Thoracic aorta (tissue), 2 donors: ENCODE results near the gene NUP42. TPM values are rescaled to one million over a fixed set of nuclear protein-coding genes. Genes with fewer than 3 reads are reported as not detected.

Experiments
- ATAC-seq: fragments of 150-250 bp; one replicate; pipeline ENCODE4 v1.8.0; 2017; ENCODE audit warnings: low read depth; ENCODE audit not compliant: insufficient number of reproducible peaks, low FRiP score
- DNase-seq: peaks from one replicate; pipeline ENCODE4 v3.0.0-alpha.2; 2020; ENCODE audit warnings: low spot score
- H3K27ac ChIP-seq, 2 donors: fragments of 200-600 bp; sonication (generic); 1 replicate in 1 of 2; 2 replicates in 1 of 2; pipeline ENCODE4 v1.5.1; 2016; ENCODE audit warnings: mild to moderate bottlenecking in 2 of 2, moderate library complexity in 2 of 2
- H3K27me3 ChIP-seq: fragments of 200-600 bp; sonication (generic); replicated peaks from 2 replicates; pipeline ENCODE4 v1.6.0; 2016; ENCODE audit warnings: mild to moderate bottlenecking; ENCODE audit not compliant: insufficient read depth
- H3K36me3 ChIP-seq: fragments of 200-600 bp; sonication (generic); one replicate; pipeline ENCODE4 v1.5.1; 2016
- H3K4me1 ChIP-seq, 2 donors: fragments of 200-600 bp; sonication (generic); 1 replicate in 1 of 2; 2 replicates in 1 of 2; pipeline versions ENCODE4 v1.5.1 to v1.6.0; 2016; ENCODE audit warnings: low read depth in 2 of 2, mild to moderate bottlenecking in 1 of 2; ENCODE audit not compliant: control insufficient read depth in 1 of 2
- H3K4me3 ChIP-seq: fragments of 200-600 bp; sonication (generic); 2 replicates; pipeline ENCODE4 v1.5.1; 2016; ENCODE audit warnings: mild to moderate bottlenecking
- H3K9me3 ChIP-seq: fragments of 200-600 bp; sonication (generic); 2 replicates; pipeline ENCODE4 v1.5.1; 2016
- CTCF ChIP-seq: fragments of 200-600 bp; sonication (generic); IDR thresholded peaks from one replicate; pipeline ENCODE4 v1.5.1; 2019; ENCODE audit warnings: antibody characterized with exemption
- total RNA-seq, 2 donors: library from RNA; depleted of rRNA; stranded (reverse); fragments of >200 nt; gene quantifications; one replicate each; pipeline versions ENCODE4 v1.1.0 to v1.2.3, GENCODE V29; 2016

NUP42 gene
- total RNA-seq, 2 donors from 2014 or later = 34.0 to 54.7 TPM

- no peak for TF ChIP-seq CTCF
- Histone ChIP-seq H3K4me3 (no peak overlapping the region), H3K36me3 (no peaks in the 10 kb centered on the region), H3K9me3 (no peaks in the 10 kb centered on the region), H3K27ac (no peak overlapping the region), H3K27me3 (no peaks in the 10 kb centered on the region), H3K4me1 (no peaks in the 10 kb centered on the region)
- ATAC-seq (no peak), DNase-seq (no peak)
Observed at GRCh38 chr7:23213755-23214154, 31.9 kb downstream of the NUP42 start.

- Histone ChIP-seq H3K27me3 (no peaks in the 10 kb centered on the region), H3K9me3 (no peaks in the 10 kb centered on the region), H3K36me3 (no peaks in the 10 kb centered on the region), H3K4me3 (no peak overlapping the region), H3K27ac (no peak overlapping the region), H3K4me1 (no peaks in the 10 kb centered on the region)
- ATAC-seq = no peak
- DNase-seq = no peak
- TF ChIP-seq CTCF = no peak
Observed at GRCh38 chr7:23214423-23214822, 32.6 kb downstream of the NUP42 start.

- TF ChIP-seq CTCF = no peak
- Histone ChIP-seq H3K9me3 (no peaks in the 10 kb centered on the region), H3K36me3 (no peaks in the 10 kb centered on the region), H3K4me3 (no peak overlapping the region), H3K27me3 (no peaks in the 10 kb centered on the region), H3K27ac (no peak overlapping the region), H3K4me1 (no peaks in the 10 kb centered on the region)
- ATAC-seq (no peak), DNase-seq (no peak)
Observed at GRCh38 chr7:23214938-23215337, 33.1 kb downstream of the NUP42 start.

DNA sequence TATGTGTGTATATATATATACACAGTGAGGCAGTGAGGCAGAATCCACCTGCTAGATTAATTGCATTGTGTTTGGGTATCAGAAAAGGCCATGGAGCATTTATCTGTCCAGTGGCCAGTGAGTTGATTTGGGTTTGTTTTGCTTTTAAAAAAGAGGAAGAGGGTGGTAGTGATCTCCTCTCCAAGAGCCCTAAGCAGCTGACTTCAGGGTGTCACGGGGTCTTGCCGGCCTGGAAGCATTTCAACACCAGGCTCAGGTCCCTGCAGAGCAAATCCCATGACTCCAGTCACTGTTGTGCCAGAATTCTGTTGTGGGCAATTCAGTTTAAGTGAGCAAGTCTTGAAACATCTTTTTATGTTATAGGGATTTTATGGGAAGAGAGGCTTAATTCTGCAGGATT, 34.2 kb downstream of the NUP42 start:
- Histone ChIP-seq H3K27ac (no peak overlapping the region), H3K4me3 (no peak overlapping the region)
- no peak for DNase-seq

GRCh38 chr7:23218196-23218595, 36.3 kb downstream of the NUP42 start:
- Histone ChIP-seq H3K27ac (no peak overlapping the region), H3K36me3 (no peaks in the 10 kb centered on the region), H3K9me3 (no peaks in the 10 kb centered on the region), H3K4me3 (no peak overlapping the region), H3K4me1 (no peaks in the 10 kb centered on the region), H3K27me3 (no peaks in the 10 kb centered on the region)
- no peak for ATAC-seq
- no peak for TF ChIP-seq CTCF
- DNase-seq = no peak

More for the DNA sequence above, 34.2 kb downstream of the NUP42 start:
- Histone ChIP-seq H3K36me3 (no peaks in the 10 kb centered on the region), H3K9me3 (no peaks in the 10 kb centered on the region), H3K27me3 (no peaks in the 10 kb centered on the region), H3K4me1 (no peaks in the 10 kb centered on the region)
- no peak for TF ChIP-seq CTCF
- ATAC-seq = no peak
